Adrenal gland (tissue), 5 donors: ENCODE data around the gene VAMP4.

ENCODE experiments used
- CTCF ChIP-seq, 6 experiments: fragments of 450-650 bp in 4 of 6; fragments of 200-600 bp in 2 of 6; sonication (generic) in 1 of 6; IDR thresholded peaks; 1 replicate in 5 of 6; 2 replicates in 1 of 6; pipeline versions ENCODE4 v1.5.1 to v1.8.0; 2016 to 2021; ENCODE audit warnings: antibody characterized with exemption in 6 of 6, mild to moderate bottlenecking in 2 of 6, moderate library complexity in 1 of 6
- POLR2A ChIP-seq, 2 donors: fragments of 450-650 bp; IDR thresholded peaks; one replicate each; pipeline ENCODE4 v1.6.1; 2017; ENCODE audit warnings: antibody characterized with exemption in 2 of 2, mild to moderate bottlenecking in 2 of 2, moderate library complexity in 1 of 2
- donor health status: DM: no; HTN: no; CAD: no.

GRCh38 chr1:171674431-171675405 lies 67.1 kb downstream of the VAMP4 start:
- TF ChIP-seq CTCF (IDR thresholded peaks at IDR 0.05) (no peak), POLR2A (IDR thresholded peaks at IDR 0.05) (no peak)
